Measurements from ENCODE around the gene KCTD3. TPM values are rescaled to one million over a fixed set of nuclear protein-coding genes. Genes with fewer than 3 reads are reported as not detected.
A peak's percentile ranks its signal among the peaks of the same experiment; 100 is the strongest.

KCTD3 gene
- total RNA-seq, 2 donors from 2014 or later: 44.8 to 46.4 TPM

DNA sequence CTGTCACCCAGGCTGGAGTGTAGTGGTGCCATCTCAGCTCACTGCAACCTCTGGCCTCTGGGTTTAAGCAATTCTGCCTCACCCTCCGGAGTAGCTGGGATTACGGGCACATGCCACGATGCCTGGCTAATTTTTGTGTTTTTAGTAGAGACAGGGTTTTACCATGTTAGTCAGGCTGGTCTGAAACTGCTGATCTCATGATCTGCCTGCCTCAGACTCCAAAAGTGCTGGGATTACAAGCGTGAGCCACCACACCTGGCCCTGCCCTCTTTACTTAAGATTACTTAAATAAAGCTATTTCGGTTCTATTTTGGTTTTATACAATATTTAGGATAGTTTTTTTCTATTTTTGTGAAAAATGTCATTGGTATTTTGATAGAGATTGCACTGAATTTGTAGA is 15.3 kb upstream of the KCTD3 start:
- intact Hi-C loops (cut with DNase I, micrococcal nuclease): no loop called here

DNA sequence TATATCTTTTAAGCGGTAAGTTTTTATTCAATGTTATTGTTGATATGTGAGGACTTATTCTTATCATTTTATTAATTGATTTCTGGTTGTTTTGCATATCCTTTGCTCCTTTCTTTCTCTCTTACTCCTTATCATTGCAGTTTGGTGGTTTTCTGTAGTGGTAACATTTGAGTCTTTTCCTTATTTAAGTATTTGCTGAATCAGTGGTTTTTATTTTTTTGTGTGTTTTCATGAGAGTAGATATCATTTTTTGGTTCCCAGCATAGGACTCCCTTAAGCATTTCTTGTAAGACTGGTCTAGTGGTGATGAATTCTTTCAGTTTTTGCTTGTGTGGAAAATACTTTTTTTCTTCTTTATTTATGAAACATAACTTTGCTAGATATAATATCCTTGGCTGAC is 12.2 kb upstream of the KCTD3 start:
- intact Hi-C loops (cut with DNase I, micrococcal nuclease): no loop called here
- ATAC-seq (no peak), DNase-seq (no peak)

More for the DNA sequence above, 15.3 kb upstream of the KCTD3 start:
- ATAC-seq: no peak
- DNase-seq: no peak

- ATAC-seq: no peak
- intact Hi-C loops (cut with DNase I, micrococcal nuclease): no loop called here
- no peak for DNase-seq
Observed at GRCh38 chr1:215555531-215555930, 11.6 kb upstream of the KCTD3 start.

GRCh38 chr1:215556996-215557395 is 10.1 kb upstream of the KCTD3 start:
- no peak for DNase-seq
- intact Hi-C loops (cut with DNase I, micrococcal nuclease): no loop called here
- ATAC-seq: peak; percentile 15

- peak; percentile 32 for ATAC-seq
- no peak for DNase-seq
- intact Hi-C loops (cut with DNase I, micrococcal nuclease): no loop called here
Observed at GRCh38 chr1:215557504-215557903, 9.6 kb upstream of the KCTD3 start.

GRCh38 chr1:215557992-215558626 is 9.0 kb upstream of the KCTD3 start:
- ATAC-seq (peak; percentile 67), DNase-seq (no peak)
- intact Hi-C loops (cut with DNase I, micrococcal nuclease): no loop called here

DNA sequence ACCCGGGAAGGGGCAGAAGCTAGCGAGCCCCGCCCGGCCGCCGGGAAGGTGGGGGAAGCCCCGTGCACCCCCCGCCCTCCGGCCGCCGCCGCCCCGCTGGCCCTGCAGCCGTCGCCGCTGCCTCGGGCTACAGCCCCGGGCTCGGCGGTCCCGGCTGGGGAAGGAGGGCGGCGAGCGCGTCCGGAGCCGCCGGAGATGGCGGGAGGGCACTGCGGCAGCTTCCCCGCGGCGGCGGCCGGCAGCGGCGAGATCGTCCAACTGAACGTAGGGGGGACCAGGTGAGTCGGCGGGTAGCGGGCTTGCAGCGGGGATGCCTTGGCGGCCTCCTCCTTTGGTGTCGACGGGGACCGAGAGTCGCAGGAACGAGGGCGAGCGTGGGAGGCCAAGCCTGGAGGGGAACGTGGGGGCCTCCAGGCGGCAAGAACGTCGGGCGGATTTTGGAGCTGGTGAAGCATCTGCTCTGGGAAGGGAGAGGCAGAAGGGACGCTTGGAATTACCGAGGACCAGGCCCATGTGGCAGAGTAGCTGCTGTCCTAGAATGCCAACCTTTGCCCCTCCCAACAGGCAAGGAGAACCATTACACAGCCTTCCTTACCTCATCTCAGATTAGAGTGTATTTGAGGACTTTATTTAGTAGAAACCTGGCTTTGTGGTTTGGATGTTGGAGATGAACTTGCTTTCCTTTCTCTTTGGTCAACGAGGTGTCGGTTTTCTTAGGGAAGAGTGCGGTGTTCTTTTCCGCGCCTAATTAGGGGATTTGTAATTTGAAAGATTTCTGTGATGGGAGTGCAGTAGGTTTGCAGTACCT is 591 bp downstream of the KCTD3 start:
- peak; percentile 51 to 52 for DNase-seq
- ATAC-seq: peak; percentile 74
- intact Hi-C loops (cut with DNase I, micrococcal nuclease): no loop called here

DNA sequence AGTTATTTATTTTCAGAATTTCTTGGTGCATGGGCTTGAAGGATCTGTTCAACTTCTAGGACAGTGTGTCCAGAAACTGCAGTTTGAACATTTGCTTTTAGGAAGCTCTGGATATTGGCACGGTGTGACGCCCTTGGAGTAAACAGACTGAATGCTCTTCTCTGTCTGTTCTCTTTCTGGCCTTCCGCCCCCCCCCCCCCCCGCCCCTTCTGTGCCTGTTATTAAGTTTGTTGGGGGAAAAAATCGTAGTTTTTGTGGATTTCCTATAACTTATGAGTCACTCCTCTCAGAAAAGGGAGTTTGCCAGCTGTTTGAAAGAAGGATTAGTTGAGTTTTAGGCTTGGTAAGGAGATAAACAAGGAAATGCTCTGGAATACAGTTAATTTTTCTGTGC is 1.2 kb downstream of the KCTD3 start:
- no peak for DNase-seq
- ATAC-seq: peak; percentile 14
- intact Hi-C loops (cut with DNase I, micrococcal nuclease): no loop called here

- DNase-seq (no peak), ATAC-seq (no peak)
- intact Hi-C loops (cut with DNase I, micrococcal nuclease): no loop called here
Observed at GRCh38 chr1:215569986-215570824, 3.1 kb downstream of the KCTD3 start.

- intact Hi-C loops (cut with DNase I, micrococcal nuclease): no loop called here
- ATAC-seq (no peak), DNase-seq (no peak)
Observed at GRCh38 chr1:215581896-215582295, 14.8 kb downstream of the KCTD3 start.

GRCh38 chr1:215583185-215583749 is 16.2 kb downstream of the KCTD3 start:
- DNase-seq (no peak), ATAC-seq (peak; percentile 20)
- intact Hi-C loops (cut with DNase I, micrococcal nuclease): no loop called here

GRCh38 chr1:215584389-215584788 is 17.3 kb downstream of the KCTD3 start:
- ATAC-seq (no peak), DNase-seq (no peak)
- intact Hi-C loops (cut with DNase I, micrococcal nuclease): no loop called here

DNA sequence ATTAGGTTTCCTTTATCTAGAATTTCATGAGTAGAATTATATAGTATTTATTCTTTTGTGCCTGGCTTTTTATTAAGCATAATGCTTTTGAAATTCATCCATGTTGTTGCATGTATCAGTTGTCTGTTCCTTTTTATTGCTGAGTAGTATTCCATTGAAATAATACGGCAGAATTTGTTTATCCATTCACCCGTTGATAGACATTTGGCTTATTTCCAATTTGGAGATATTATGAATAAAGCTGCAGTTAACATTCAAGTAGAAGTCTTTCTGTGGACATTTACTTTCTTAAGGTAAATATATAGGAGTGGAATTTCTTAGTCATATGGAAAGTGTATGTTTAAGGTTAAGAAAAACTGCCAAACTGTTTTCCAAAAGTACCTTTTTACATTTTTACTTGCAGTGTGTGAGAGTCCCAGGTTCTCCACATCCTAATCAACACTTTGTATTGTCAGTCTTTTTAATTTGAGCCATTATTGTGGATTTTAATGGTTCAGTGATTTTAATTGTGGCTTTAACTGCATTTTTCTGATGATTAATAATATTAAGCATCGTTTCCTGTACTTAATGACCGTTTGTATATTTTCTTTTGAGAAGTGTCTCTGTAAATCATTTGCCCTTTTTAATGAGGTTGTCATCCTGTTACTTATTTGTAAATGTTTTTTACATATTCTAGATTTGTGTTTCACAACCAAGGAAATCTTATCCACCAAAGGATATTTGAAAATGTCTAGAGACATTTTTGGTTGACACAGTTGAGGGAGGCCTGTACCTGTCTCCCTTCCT is 22.7 kb downstream of the KCTD3 start:
- DNase-seq: no peak
- intact Hi-C loops (cut with DNase I, micrococcal nuclease): no loop called here
- no peak for ATAC-seq

- DNase-seq: no peak
- no peak for ATAC-seq
- intact Hi-C loops (cut with DNase I, micrococcal nuclease): no loop called here
Observed at GRCh38 chr1:215590779-215591491, 23.8 kb downstream of the KCTD3 start.

DNA sequence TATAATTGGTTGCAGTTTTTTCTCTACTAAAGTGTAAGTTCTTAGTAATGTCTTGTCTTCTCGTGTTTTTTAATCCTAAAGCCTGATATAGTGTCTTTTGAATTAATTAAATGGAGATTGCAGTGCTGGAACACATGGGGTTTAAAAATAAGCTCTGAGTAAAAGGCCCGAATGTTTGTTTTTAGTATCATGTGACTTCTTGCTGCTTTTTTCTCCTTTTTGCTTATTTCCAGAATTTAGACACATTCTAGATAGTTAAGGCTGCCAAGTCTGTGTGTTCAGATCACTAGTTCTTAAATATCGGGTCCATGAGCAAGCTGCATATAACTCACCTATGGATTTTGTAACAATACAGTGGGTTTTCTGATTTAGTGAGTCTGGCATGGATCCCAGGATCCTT is 27.5 kb downstream of the KCTD3 start:
- DNase-seq (no peak), ATAC-seq (no peak)
- intact Hi-C loops (cut with DNase I, micrococcal nuclease): no loop called here

DNA sequence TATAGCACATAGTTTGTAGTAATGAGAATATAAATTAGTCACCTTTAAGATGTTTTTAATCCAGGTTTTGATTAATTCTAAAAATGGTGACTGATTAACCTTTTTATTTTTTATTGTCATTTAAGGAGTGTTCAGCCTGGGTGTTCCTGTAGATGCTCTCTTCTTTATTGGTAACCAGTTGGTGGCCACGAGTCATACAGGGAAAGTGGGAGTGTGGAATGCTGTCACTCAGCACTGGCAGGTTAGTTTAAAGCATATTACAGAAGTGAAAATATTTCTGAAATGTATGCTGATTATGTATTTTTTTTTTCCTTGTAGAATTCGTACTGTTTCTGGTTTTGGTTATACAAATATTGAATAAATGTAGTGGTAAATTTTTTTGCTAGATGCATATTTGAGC is 28.1 kb downstream of the KCTD3 start:
- ATAC-seq: no peak
- intact Hi-C loops (cut with DNase I, micrococcal nuclease): no loop called here

GRCh38 chr1:215597961-215598360 is 30.9 kb downstream of the KCTD3 start:
- no peak for ATAC-seq
- intact Hi-C loops (cut with DNase I, micrococcal nuclease): no loop called here
- DNase-seq: no peak

More for the DNA sequence above, 28.1 kb downstream of the KCTD3 start:
- no peak for DNase-seq
